Heart right ventricle (tissue), 16 donors: ENCODE measurements around the gene FYN. TPM values are rescaled to one million over a fixed set of nuclear protein-coding genes. Genes with fewer than 3 reads are reported as not detected.
A peak's percentile ranks its signal among the peaks of the same experiment; 100 is the strongest.

Source experiments
- ATAC-seq, 8 donors: fragments of 200-7000 bp; cut with Tn5 transposase; one replicate each; pipeline ENCODE4 v1.9.1; 2020; ENCODE audit warnings: mild to moderate bottlenecking in 8 of 8, moderate library complexity in 8 of 8, moderate number of reproducible peaks in 1 of 8
- DNase-seq, 2 donors: peaks; one replicate each; pipeline ENCODE4 v3.0.0-alpha.2; 2020
- H3K27ac ChIP-seq, 10 donors: fragments of 200-600 bp; sonication (generic) in 2 of 10; one replicate each; pipeline versions ENCODE4 v1.5.0 to v1.8.0; 2020 to 2022; ENCODE audit warnings: mild to moderate bottlenecking in 3 of 10
- H3K27me3 ChIP-seq, 7 donors: fragments of 200-600 bp; one replicate each; pipeline ENCODE4 v1.8.0; 2021 to 2022; ENCODE audit warnings: mild to moderate bottlenecking in 2 of 7
- H3K36me3 ChIP-seq, 9 donors: fragments of 200-600 bp; sonication (generic) in 1 of 9; one replicate each; pipeline versions ENCODE4 v1.5.0 to v1.8.0; 2020 to 2022; ENCODE audit warnings: mild to moderate bottlenecking in 2 of 9
- H3K4me1 ChIP-seq, 9 donors: fragments of 200-600 bp; sonication (generic) in 1 of 9; one replicate each; pipeline versions ENCODE4 v1.5.0 to v1.8.0; 2020 to 2022; ENCODE audit warnings: mild to moderate bottlenecking in 4 of 9
- H3K4me3 ChIP-seq, 10 donors: fragments of 200-600 bp; sonication (generic) in 2 of 10; one replicate each; pipeline versions ENCODE4 v1.5.0 to v1.8.0; 2020 to 2022; ENCODE audit warnings: mild to moderate bottlenecking in 7 of 10, moderate library complexity in 2 of 10
- H3K9me3 ChIP-seq, 11 donors: fragments of 200-600 bp in 10 of 11; sonication (generic) in 2 of 11; one replicate each; pipeline versions ENCODE4 v1.5.0 to v1.8.0; 2013 to 2022; ENCODE audit warnings: mild to moderate bottlenecking in 2 of 11, control low read depth in 1 of 11, moderate library complexity in 1 of 11
- WGBS, 2 donors: extraction: QIAGEN DNeasy Blood & Tissue Kit; methylation state at CpG; one replicate each; pipeline ENCODE4 v1.1.7; 2013; ENCODE audit warnings: inconsistent platforms in 1 of 2; 5-methylcytosine and 5-hydroxymethylcytosine counted together
- intact Hi-C, 10 donors: fragments of 100-400 bp; cut with DNase I; formaldehyde crosslinking; loops; one replicate each; pipeline versions ENCODE4 v1.11.1 to v1.14.2; 2022
- polyA plus RNA-seq, 2 donors: library from polyadenylated mRNA; stranded (reverse); fragments of 200-250 nt; gene quantifications; one replicate each; pipeline ENCODE4 v1.2.3, GENCODE V29; 2013
- total RNA-seq, 10 donors: library from RNA; stranded (reverse); fragmentation: NEBNext Ultra II Directional in 3 of 10; extraction: Animal tissue kit (Norgen Biotek cat#: 25700) in 3 of 10; gene quantifications; one replicate each; pipeline versions ENCODE4 v1.2.1 to v1.2.4, GENCODE V29; 2021 to 2023
- TF ChIP-seq, protein P1 (sequence below), 9 donors: fragments of 200-600 bp; sonication (generic) in 2 of 9; IDR thresholded peaks; one replicate each; pipeline versions ENCODE4 v1.5.0 to v1.8.0; 2021 to 2022; ENCODE audit warnings: antibody characterized with exemption in 9 of 9, mild to moderate bottlenecking in 5 of 9, moderate library complexity in 1 of 9
- donor health status: Arrhythmogenic right ventricular cardiomyopathy.
- donor health status: ischemic (EF 13 %, LVEDD 7.1; RV severe dilation, severe dysfunction).
- donor health status: healthy with polysubstance abuse.
- donor health status: DM: no; HTN: yes; CAD: no.
- donor health status: DM: no; HTN: no; CAD: no.
- donor health status: ischemic (EF 25% LVEDD 6.9; RV normal size, moderate dysfunction).
- donor health status: ischemic (EF 25% LVEDD 5.7; RV mildly dilated, moderate dysfunction).
- donor health status: healthy.
- donor health status: DM: yes; HTN: yes; CAD: no.
- donor health status: Ischemic cardiomyopathy.
- donor health status: ischemic (EF 35%, LVEDD 5.7; RV mildly dilated, moderate dysfunction).
- donor health status: nonischemic (EF 11% LVEDD 7.7; RV severe dilation, severe dysfunction).
- donor health status: DM: yes; HTN: yes; CAD: no.
- donor health status: PGD.
- donor health status: ischemic (EF 29% LVEDD 5.4; RV normal size, mild dysfunction).
- donor health status: nonischemic (EF 23%, LVEDD 6.1; RV moderate dilation, normal function).

Gene FYN
- total and polyA plus RNA-seq, 12 donors = 19.1 to 58.1 (median 42.2) TPM

GRCh38 chr6:111724505-111724904 is 148.7 kb downstream of the FYN start:
- 51 to 62% methylated on average over 3 of the region's 3 CpGs for WGBS, 2 donors
- DNase-seq = no peak
- Histone ChIP-seq H3K9me3 (no peaks in the 10 kb centered on the region), H3K4me3 (no peak overlapping the region), H3K4me1 (peaks cover 0 to 64% (median 51%) of the 10 kb centered on the region in 9 donors), H3K27me3 (no peaks in the 10 kb centered on the region), H3K36me3 (peaks cover 0 to 6% (median 0%) of the 10 kb centered on the region in 9 donors), H3K27ac (peak overlapping the region in 5 of 10 donors; percentile 12 to 41 (median 28))
- TF ChIP-seq, protein P1, sequence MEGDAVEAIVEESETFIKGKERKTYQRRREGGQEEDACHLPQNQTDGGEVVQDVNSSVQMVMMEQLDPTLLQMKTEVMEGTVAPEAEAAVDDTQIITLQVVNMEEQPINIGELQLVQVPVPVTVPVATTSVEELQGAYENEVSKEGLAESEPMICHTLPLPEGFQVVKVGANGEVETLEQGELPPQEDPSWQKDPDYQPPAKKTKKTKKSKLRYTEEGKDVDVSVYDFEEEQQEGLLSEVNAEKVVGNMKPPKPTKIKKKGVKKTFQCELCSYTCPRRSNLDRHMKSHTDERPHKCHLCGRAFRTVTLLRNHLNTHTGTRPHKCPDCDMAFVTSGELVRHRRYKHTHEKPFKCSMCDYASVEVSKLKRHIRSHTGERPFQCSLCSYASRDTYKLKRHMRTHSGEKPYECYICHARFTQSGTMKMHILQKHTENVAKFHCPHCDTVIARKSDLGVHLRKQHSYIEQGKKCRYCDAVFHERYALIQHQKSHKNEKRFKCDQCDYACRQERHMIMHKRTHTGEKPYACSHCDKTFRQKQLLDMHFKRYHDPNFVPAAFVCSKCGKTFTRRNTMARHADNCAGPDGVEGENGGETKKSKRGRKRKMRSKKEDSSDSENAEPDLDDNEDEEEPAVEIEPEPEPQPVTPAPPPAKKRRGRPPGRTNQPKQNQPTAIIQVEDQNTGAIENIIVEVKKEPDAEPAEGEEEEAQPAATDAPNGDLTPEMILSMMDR (IDR thresholded peaks at IDR 0.05) = no peak
- no peak for ATAC-seq
- intact Hi-C loops = loop anchor here in 1 of 10 donors (5.0 kb wide), 1 partner anchor 33 kb away; no protein-coding TSS in a partner anchor

GRCh38 chr6:111724039-111724438 is 149.2 kb downstream of the FYN start:
- intact Hi-C loops = loop anchor here in 1 of 10 donors (5.0 kb wide), 1 partner anchor 33 kb away; no protein-coding TSS in a partner anchor
- Histone ChIP-seq H3K27me3 (no peaks in the 10 kb centered on the region), H3K27ac (peak overlapping the region in 3 of 10 donors; percentile 8 to 41 (median 28)), H3K36me3 (peaks cover 0 to 10% (median 0%) of the 10 kb centered on the region in 9 donors), H3K4me1 (peaks cover 0 to 64% (median 51%) of the 10 kb centered on the region in 9 donors), H3K4me3 (no peak overlapping the region), H3K9me3 (no peaks in the 10 kb centered on the region)
- DNase-seq = no peak
- no peak for ATAC-seq
- 78 to 82% methylated on average over 5 of the region's 5 CpGs for WGBS, 2 donors
- TF ChIP-seq, protein P1 (IDR thresholded peaks at IDR 0.05) = no peak

DNA sequence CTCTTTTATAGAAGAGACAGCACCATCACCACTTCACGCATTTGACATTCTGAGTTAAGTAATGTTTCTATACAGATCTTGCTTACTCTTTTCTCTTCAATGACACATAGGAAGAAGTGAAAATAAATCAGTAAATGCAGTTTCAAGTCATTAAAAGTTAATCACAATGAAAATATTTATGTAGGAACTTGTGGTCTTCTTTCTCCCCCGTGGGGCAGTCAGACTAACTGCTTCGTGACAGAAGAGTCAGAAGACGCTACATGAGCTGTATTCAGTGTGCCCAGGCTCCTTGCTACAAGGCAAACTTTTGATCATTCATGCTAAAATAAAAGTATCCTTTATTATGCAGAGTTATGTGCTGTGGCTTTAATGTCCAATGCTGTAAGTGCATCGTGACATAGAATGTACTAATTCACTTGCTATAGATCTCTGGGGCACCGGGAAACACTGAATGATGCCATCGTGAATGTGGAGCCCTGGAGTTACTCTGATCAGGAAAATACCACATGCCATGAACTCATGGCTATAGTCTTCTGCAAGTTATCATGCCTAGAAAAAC is 149.8 kb downstream of the FYN start:
- DNase-seq (no peak), ATAC-seq (no peak)
- WGBS, 2 donors = 84 to 89% methylated on average over 7 of the region's 7 CpGs
- intact Hi-C loops = loop anchor here in 1 of 10 donors (5.0 kb wide), 1 partner anchor 34 kb away; no protein-coding TSS in a partner anchor
- no peaks in the 10 kb centered on the region for H3K9me3 ChIP-seq
- TF ChIP-seq, protein P1 (IDR thresholded peaks at IDR 0.05) = no peak
- H3K4me1 ChIP-seq = peaks cover 0 to 62% (median 51%) of the 10 kb centered on the region in 9 donors
- H3K4me3 ChIP-seq = no peak overlapping the region
- peaks cover 0 to 16% (median 4%) of the 10 kb centered on the region in 9 donors for H3K36me3 ChIP-seq
- peak overlapping the region in 2 of 10 donors; percentile 18 to 41 for H3K27ac ChIP-seq
- no peaks in the 10 kb centered on the region for H3K27me3 ChIP-seq

GRCh38 chr6:111722179-111722731 is 151.0 kb downstream of the FYN start:
- ATAC-seq (peak in 2 of 8 donors; percentile 4 to 18), DNase-seq (no peak)
- H3K4me1 ChIP-seq = peaks cover 0 to 53% (median 49%) of the 10 kb centered on the region in 9 donors
- intact Hi-C loops = loop anchor here in 1 of 10 donors (5.0 kb wide), 1 partner anchor 35 kb away; no protein-coding TSS in a partner anchor
- TF ChIP-seq, protein P1 (IDR thresholded peaks at IDR 0.05) = no peak
- peak overlapping the region in 4 of 10 donors; percentile 32 to 55 (median 41) for H3K27ac ChIP-seq
- WGBS, 2 donors = 60 to 65% methylated on average over 3 of the region's 3 CpGs
- H3K36me3 ChIP-seq = peaks cover 0 to 28% (median 8%) of the 10 kb centered on the region in 9 donors
- no peaks in the 10 kb centered on the region for H3K9me3 ChIP-seq
- H3K4me3 ChIP-seq = no peak overlapping the region
- H3K27me3 ChIP-seq = no peaks in the 10 kb centered on the region
